Stimulated activated CD4-positive, alpha-beta T cell treated with anti-CD3 and anti-CD28 coated beads, Interleukin-15, amount 100 ng/mL, for 48 hours (primary cell): ENCODE results near the gene MROH7.

Experiments used
- DNase-seq, 2 donors: peaks; one replicate each; pipeline ENCODE4 v3.0.0-alpha.2; 2020; ENCODE audit warnings: low read depth in 2 of 2

The MROH7 gene

GRCh38 chr1:54640863-54641836 lies at the start of gene MROH7:
MROH7 (plus strand) TSS chr1:54641786; CDS start chr1:54652927, 11,141 bp downstream.
- DNase-seq = no peak

DNA sequence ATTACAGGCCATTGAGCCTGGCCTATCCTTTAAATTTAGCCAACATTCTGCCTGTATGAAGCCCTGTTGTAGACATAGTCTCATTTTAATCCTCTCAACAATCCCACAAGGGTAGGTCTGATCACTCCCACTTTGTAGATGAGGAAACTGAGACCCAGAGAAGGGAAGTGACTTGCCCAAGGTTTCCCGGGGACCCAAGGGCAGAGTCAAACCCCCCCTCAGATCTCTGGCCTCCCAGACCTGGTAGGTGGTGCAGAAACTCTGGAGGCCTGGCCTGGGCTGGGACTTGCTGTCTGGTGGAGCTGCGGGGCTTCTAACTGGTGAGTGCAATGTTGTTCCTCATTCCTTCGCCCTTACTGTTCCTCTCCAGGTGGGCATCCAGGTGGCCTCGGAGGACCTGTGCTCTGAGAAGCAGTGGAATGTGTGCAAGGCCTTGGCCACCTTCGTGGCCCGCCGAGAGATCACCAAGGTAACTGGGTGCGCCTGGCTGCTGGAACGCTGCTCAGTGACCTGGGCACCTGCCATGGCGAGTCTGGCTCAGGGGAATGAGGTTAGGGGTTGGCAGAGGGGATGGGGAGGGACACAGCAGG lies 47.9 kb upstream of the MROH7 start:
- no peak for DNase-seq

- DNase-seq = no peak
Observed at GRCh38 chr1:54594463-54594862, 47.1 kb upstream of the MROH7 start.

GRCh38 chr1:54595956-54596498 lies 45.6 kb upstream of the MROH7 start:
- DNase-seq = no peak

DNA sequence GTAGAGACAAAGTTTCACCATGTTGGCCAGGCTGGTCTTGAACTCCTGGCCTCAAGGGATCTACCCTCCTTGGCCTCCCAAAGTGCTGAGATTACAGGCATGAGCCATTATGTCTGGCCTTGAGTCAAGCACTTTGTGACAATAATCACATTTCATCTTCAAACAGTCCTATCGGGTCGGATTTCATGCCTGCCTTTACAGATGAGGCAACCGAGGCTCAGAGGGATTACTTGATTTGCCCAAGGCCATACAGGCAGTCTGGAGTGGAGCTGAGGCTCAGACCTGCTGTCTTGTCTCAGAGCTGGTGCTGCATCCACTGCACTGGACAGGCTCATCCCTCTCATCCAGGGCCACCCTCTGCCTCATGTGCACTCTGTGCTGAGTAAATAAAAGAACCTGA lies 44.8 kb upstream of the MROH7 start:
- DNase-seq = no peak

GRCh38 chr1:54597455-54598030 lies 44.0 kb upstream of the MROH7 start:
- DNase-seq = no peak

DNA sequence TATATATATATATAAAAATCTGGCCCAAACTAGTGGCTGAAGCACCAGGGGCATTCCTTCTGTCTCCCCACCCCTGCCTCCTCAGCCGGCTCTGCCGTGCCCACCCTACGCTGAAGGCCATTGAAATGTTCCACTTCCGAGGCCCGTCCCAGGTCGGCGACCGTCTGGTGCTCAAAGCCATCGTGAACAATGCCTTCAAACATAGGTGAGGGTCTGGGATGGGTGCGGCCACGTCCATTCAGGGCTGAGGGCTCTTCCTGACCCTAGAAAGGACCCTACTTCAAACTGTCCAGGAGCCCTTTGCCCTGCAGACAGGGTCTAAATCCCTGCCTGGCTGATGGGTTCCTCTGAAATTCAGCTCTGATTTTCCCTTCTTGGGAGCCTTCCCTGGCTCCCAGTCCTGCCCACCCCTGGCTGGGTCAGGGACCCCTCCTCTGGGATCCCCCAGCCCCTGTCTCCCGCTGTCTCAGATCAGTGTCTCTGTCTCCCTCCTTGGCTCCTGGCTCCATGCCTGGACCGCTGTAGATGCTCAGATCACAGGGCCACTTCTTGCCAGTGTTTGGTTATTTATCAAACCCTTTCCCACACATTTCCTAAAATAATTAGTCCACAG lies 42.3 kb upstream of the MROH7 start:
- no peak for DNase-seq

DNA sequence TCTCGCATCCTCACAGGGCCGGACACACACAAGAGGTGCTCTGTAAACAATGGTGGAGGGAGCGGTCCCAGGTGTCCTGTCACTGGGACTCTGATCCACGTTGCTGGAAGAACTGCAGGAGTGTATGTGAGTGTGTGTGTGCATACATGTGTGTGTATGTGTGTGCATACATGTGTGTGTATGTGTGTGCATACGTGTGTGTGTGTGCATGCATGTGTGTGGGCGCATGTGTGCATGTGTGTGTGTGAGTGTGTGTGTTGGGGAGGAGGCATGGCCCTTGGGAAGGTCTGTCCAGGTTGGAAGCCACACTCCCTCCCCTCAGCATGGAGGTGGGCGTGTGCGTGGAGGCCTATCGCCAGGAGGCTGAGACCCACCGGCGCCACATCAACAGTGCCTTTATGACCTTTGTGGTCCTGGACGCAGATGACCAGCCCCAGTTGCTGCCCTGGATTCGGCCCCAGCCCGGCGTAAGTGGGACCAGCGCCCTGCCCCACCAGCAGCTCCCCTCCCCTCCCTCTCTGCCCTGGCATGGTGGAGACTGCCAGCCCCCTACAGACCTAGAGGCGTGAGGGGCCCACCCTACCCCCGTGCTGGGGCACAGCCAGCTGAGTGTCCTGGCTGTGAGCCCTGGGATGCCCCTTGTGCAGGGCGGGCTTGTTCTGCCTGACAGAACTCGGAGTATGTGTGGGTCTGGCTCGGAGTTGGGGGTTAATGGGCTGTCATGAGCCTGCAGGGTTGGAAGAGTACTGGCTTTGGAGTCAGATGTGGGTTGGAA lies 40.5 kb upstream of the MROH7 start:
- no peak for DNase-seq

DNA sequence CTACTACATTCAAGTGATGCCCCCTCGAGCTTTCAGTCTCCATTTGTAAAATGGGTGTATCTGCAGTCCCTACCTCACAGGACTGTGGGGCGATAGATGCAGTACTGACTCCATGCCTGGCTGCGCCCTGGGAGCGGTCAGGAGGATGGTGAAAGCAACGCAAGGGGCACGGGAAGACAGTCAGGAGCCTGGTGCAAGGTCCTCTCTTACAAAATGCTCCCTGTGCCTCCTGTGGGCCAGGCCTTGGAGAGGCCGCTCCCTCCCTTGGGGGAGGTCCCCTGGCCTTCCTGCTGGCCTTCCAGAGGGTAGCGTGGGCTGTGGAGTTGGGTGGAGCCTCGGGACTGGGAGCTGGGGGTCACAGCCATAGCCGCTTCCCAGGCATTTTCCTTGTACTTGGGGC lies 39.9 kb upstream of the MROH7 start:
- DNase-seq = no peak

DNA sequence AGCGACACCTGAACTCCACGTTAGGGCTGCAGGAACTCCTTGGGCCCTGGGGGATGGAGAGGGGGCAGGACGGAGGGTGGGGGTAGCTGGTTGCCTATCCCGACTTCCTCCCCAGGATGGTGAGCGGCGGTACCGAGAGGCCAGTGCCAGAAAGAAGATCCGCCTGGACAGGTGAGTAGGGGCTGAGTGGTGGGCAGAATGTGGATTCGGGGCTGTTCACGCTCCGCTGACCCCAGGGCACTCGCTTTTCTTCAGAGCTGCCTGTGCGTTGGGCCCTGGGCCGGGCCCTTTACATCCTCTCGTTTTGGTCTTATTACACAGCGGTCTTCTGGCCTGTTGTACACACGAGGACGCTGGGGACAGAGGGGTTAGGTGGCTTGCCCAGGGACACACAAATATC lies 39.0 kb upstream of the MROH7 start:
- DNase-seq = no peak

- DNase-seq = no peak
Observed at GRCh38 chr1:54603241-54603640, 38.3 kb upstream of the MROH7 start.

DNA sequence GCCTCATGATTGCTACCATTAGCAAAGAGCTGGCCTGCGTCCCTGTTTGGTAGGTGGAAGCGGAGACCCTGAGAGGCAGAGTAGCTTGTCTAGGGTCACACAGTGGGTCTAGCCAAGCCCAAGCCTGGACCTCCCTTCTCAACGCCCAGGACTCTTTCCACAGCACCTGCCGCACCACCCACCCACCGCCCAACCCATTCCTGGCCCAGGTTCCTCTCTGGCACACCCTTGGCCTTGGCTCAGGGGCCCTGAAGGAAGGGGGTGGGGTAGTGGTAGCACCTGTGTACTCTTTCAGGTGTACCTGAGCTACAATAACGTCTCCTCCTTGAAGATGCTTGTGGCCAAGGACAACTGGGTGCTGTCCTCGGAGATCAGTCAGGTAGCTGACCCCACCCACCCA lies 37.5 kb upstream of the MROH7 start:
- DNase-seq = no peak

DNA sequence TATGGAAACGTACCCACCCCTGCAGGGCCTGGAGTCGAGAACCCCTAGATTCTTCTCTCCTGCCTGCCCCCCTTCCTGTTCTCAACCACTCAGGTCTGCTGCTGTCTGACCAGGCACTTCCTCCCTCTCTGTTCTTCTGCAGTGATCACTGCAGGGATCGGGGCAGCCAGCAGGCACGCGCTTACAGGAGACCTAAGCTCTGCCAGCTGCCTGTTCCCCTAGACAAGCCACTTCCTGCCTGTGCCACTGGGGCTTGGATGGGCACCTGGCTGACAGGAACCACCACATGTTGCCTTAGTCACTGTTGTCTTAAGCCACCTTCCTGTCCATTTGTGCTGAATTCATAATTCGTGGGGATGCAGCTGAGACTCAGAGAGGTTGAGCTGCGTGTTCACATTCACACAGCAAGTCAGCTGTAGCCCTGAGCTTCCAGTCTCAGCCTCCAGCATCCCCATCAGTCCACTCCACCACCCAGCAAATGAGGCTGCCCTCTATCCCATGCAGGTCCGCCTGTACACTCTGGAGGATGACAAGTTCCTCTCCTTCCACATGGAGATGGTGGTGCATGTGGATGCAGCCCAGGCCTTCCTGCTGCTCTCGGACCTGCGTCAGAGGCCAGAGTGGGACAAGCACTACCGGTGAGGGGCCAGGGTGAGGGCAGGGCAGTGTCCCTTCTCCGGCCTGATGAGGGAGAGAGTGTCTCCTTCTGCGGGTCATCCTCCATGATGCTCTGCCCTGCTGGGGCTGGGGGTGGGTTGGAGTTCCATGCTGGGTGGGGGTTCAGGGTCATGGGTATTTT lies 36.8 kb upstream of the MROH7 start:
- DNase-seq = no peak

DNA sequence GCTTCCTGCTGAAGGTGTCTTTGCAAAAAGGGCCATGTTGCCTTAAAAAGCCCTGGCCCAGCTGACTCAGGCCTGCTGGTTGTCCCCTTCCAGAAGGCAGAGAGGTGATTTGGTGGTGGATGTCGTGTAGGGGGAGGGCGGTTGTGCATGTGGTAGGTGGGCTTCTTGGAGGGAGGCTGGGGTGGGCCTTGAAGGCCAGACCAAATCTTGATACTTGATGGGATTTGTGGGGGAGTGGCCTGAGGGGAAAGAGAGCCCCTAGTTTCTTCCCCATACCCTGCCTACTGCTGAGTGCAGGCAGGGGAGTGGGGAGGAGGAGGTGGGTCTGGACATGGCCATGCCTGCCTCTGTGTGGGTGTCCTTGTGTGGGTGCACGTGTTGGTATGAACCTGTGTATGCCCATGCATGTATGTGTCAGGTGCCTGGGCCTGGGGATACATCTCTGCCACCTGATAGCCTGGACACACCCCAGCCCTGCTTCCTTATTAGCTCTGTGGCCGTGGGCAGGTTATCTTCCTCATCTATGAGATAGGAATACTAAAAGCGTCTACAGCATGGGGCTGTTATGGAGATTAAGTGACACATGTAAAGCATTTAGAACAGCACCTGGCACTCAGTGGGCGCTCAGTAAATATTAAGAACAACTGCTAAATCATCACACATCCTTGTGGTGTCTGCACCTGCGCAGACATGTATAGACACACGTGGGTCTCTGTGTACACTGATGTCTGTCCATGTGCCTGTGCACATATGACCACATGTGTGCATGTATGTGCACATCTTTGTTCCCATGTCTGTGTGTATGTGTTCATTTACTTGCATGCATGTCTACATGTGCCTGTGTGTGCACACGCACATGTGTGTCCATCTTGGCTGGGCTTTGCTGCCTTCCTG lies 35.2 kb upstream of the MROH7 start:
- no peak for DNase-seq

GRCh38 chr1:54606990-54607325 lies 34.6 kb upstream of the MROH7 start:
- DNase-seq = no peak

DNA sequence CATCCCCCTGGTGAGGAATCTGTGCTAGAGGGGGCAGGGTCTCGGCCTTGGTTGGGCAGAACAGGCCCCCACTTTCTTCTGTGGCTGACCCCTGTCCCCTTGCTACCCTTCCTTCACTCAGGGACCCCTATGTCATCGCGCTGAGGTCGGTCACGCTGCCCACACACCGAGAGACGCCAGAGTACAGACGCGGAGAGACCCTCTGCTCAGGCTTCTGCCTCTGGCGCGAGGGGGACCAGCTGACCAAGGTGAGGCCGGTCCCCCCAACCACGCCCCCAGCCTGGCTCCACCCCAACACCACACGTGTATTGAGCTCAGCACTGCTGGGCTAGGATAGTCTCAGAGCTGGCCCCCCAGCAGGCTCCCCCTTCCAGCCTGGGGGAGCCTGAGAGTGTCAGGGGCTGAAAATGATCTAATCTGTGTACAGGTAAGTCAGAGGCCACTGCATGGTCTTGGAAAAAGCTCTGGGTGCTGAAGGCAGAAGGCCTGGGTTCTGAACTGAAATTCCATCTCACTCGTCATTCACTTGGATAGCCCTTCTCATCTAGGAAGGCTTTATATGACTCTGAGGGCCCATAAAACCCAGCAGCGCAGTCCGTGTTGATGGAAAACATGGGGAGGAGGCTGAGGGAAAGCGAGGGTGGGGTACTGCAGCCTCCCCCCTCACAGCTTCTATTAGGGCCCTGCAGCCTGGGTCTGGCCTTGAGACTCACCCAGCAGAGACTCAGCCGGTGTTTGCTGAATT lies 33.6 kb upstream of the MROH7 start:
- no peak for DNase-seq

DNA sequence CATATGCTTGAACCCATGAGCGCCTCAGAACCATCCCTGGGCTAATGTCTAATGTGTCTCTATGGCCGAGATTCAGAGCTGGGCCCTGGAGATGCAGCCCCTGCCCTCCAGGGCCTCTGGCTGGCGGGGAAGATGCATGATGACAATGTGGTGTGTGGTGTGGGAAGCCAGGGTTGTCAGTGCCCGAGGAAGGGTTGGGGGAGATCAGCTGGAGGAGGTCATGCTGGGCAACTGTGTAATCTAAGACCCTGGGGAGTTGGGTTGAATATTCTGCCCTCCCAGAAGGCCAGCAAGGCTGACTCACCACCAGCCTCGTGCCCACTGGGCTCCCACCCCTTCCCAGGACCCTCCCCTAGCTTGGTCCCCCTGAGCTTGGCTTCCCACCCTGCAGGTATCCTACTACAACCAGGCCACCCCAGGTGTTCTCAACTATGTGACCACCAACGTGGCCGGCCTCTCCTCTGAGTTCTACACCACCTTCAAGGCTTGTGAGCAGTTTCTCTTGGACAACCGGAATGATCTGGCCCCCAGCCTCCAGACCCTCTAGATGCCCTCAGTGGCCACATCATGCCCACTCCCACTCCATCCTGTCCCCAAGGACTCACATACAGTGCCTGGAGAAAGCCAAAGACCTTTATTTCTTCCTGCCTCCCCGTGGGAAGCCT lies 32.9 kb upstream of the MROH7 start:
- DNase-seq = no peak

DNA sequence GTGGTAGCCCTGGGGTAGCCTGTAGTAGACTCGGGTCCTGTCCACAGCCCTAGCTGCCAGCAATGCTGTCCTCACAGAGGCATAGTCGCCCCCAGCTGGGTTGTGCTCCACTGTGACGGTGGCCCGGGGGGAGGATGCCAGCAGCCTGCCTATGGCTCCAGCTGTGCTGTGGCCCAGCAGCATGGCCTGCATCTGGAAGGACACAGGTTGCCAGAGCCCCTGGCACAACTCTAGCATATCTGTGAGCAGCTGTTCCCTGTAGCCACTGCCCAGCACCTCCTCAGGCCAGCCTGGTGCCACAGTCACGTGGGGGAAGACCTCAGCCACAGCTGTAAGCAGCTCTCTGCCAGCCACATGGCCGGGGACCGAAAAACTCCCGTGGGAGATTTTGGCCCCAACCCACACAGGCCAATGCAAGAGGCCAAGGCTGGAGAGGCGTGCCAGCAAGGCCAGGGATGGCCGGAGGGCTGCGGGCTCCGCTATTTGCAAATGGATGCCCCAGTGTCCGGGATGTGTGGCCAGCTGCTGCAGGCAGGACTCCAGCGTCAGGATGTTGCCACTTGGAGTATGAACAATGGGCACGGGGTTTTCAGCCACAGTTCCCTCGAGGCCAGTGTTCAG lies 32.2 kb upstream of the MROH7 start:
- DNase-seq = no peak
